ENCODE results near the gene HMCN2. TPM values are rescaled to one million over a fixed set of nuclear protein-coding genes. Genes with fewer than 3 reads are reported as not detected.

The HMCN2 gene
- total RNA-seq, 1 donor from 2014 or later: not detected

GRCh38 chr9:130423272-130423671, 157.7 kb downstream of the HMCN2 start:
- Histone ChIP-seq H3K27me3 (ENCODE audit: control insufficient read depth, insufficient read depth, low read length) (peaks cover 12% of the 10 kb centered on the region), H3K36me3 (ENCODE audit: control insufficient read depth, insufficient read depth, low read length) (no peaks in the 10 kb centered on the region), H3K4me3 (ENCODE audit: low read depth, low read length) (no peak overlapping the region)
- DNase-seq (ENCODE audit: low read depth): no peak
- no peak for TF ChIP-seq CTCF (IDR thresholded peaks at IDR 0.05; ENCODE audit: insufficient read depth, low read length, poor library complexity, severe bottlenecking)

- DNase-seq (ENCODE audit: low read depth): no peak
- TF ChIP-seq CTCF (IDR thresholded peaks at IDR 0.05; ENCODE audit: insufficient read depth, low read length, poor library complexity, severe bottlenecking): no peak
- H3K36me3 ChIP-seq (ENCODE audit: control insufficient read depth, insufficient read depth, low read length): no peaks in the 10 kb centered on the region
Measured at GRCh38 chr9:130424595-130425454, 159.3 kb downstream of the HMCN2 start.

GRCh38 chr9:130425741-130426466, 160.3 kb downstream of the HMCN2 start:
- no peak for TF ChIP-seq CTCF (IDR thresholded peaks at IDR 0.05; ENCODE audit: insufficient read depth, low read length, poor library complexity, severe bottlenecking)
- no peak overlapping the region for H3K4me3 ChIP-seq (ENCODE audit: low read depth, low read length)
- DNase-seq (ENCODE audit: low read depth): no peak
- peaks cover 10% of the 10 kb centered on the region for H3K27me3 ChIP-seq (ENCODE audit: control insufficient read depth, insufficient read depth, low read length)
- H3K36me3 ChIP-seq (ENCODE audit: control insufficient read depth, insufficient read depth, low read length): no peaks in the 10 kb centered on the region

More at GRCh38 chr9:130424595-130425454, 159.3 kb downstream of the HMCN2 start:
- Histone ChIP-seq H3K27me3 (ENCODE audit: control insufficient read depth, insufficient read depth, low read length) (peaks cover 10% of the 10 kb centered on the region), H3K4me3 (ENCODE audit: low read depth, low read length) (no peak overlapping the region)

GRCh38 chr9:130426467-130426773, 160.9 kb downstream of the HMCN2 start:
- no peak for DNase-seq (ENCODE audit: low read depth)
- no peak overlapping the region for H3K4me3 ChIP-seq (ENCODE audit: low read depth, low read length)
- no peak for TF ChIP-seq CTCF (IDR thresholded peaks at IDR 0.05; ENCODE audit: insufficient read depth, low read length, poor library complexity, severe bottlenecking)
- H3K36me3 ChIP-seq (ENCODE audit: control insufficient read depth, insufficient read depth, low read length): no peaks in the 10 kb centered on the region
- H3K27me3 ChIP-seq (ENCODE audit: control insufficient read depth, insufficient read depth, low read length): peaks cover 7% of the 10 kb centered on the region

- peaks cover 7% of the 10 kb centered on the region for H3K27me3 ChIP-seq (ENCODE audit: control insufficient read depth, insufficient read depth, low read length)
- no peaks in the 10 kb centered on the region for H3K36me3 ChIP-seq (ENCODE audit: control insufficient read depth, insufficient read depth, low read length)
- DNase-seq (ENCODE audit: low read depth): no peak
- no peak for TF ChIP-seq CTCF (IDR thresholded peaks at IDR 0.05; ENCODE audit: insufficient read depth, low read length, poor library complexity, severe bottlenecking)
- H3K4me3 ChIP-seq (ENCODE audit: low read depth, low read length): no peak overlapping the region
Measured at GRCh38 chr9:130426883-130427282, 161.3 kb downstream of the HMCN2 start.

Data from kidney epithelial cell (primary cell).